ENCODE results near the gene PDE4DIP.
"Not testable (repeated sequence)": the region's sequence is repeated elsewhere in the genome, so short reads cannot be mapped to it uniquely, and the experiment has no call there.

Gene PDE4DIP

DNA sequence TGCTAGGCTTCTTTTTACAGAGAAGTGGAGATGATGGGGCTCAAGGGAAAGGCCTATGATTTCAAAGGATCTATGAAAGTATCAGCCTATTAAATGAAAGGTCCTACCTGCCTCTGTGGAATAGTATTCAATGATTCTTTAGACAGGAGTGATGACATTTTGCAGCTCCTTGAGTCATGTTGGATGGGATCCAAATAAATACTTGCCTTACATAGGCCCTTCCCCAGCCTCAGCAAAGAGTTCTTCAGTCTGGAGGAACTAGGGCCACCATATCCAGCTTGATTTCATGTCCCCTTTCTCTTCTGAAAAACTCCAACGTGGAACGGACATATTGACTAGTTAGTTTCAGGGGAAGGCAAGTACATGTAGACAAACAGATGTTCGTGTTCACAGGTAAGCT lies 171.3 kb downstream of the PDE4DIP start:
- not testable (repeated sequence) for H3K9me3 ChIP-seq (ENCODE audit: control insufficient read depth, low read length); H3K36me3 ChIP-seq (ENCODE audit: control insufficient read depth, insufficient read depth, low read length); H3K4me3 ChIP-seq (ENCODE audit: extremely low read depth, insufficient read depth, low read length, poor library complexity, severe bottlenecking); H3K4me1 ChIP-seq (ENCODE audit: control insufficient read depth, insufficient read depth, low read length, poor library complexity, severe bottlenecking); H3K27ac ChIP-seq (ENCODE audit: low read depth, low read length, severe bottlenecking)
- no CpG with 5 or more reads among the region's 3 CpGs for WGBS, 2 experiments (ENCODE audit: insufficient coverage in 2 of 2)

DNA sequence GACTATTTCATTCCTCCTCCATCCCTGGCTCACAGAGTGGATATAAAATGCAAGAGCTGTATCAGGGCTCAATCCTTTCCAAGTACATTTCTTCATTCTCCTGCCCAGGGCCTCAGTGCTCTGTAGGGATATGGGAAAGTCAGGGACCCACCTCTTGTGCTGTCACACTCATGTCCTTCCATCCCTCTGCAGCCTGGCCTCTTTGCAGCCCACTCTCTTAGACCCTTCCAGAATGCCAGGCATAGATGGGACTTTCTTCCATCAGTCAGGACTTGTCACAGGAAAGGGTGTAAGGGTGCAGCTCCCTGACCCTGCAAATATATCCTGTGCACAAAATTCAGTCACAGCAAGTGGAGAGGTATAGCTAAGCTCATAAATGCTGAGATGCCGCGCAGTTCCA lies 172.4 kb downstream of the PDE4DIP start:
- not testable (repeated sequence) for H3K36me3 ChIP-seq (ENCODE audit: control insufficient read depth, insufficient read depth, low read length); H3K4me1 ChIP-seq (ENCODE audit: control insufficient read depth, insufficient read depth, low read length, poor library complexity, severe bottlenecking); H3K27ac ChIP-seq (ENCODE audit: low read depth, low read length, severe bottlenecking); H3K9me3 ChIP-seq (ENCODE audit: control insufficient read depth, low read length); H3K4me3 ChIP-seq (ENCODE audit: extremely low read depth, insufficient read depth, low read length, poor library complexity, severe bottlenecking)
- WGBS, 2 experiments (ENCODE audit: insufficient coverage in 2 of 2): no CpG with 5 or more reads among the region's 2 CpGs

DNA sequence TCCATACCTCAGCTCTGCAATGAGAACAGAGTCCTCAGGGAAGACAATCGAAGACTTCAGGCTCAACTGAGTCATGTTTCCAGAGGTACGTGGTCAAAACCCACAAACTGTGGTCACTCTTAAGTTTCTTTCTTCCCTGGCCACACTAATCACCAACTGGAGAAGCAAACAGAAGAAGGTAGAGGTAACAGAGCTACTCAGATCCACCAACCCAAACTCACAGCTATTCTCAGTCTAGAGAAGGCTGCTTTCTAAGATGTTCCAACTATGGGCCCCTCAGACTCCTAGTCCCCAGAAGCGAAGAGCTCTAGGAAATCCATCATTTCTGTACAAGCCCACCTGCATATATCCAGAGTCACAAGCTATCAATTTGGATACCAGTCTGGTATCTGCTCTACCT lies 174.3 kb downstream of the PDE4DIP start:
- H3K4me1 ChIP-seq (ENCODE audit: control insufficient read depth, insufficient read depth, low read length, poor library complexity, severe bottlenecking); H3K36me3 ChIP-seq (ENCODE audit: control insufficient read depth, insufficient read depth, low read length); H3K9me3 ChIP-seq (ENCODE audit: control insufficient read depth, low read length); H3K4me3 ChIP-seq (ENCODE audit: extremely low read depth, insufficient read depth, low read length, poor library complexity, severe bottlenecking); H3K27ac ChIP-seq (ENCODE audit: low read depth, low read length, severe bottlenecking): not testable (repeated sequence)
- no CpG with 5 or more reads among the region's 3 CpGs for WGBS, 2 experiments (ENCODE audit: insufficient coverage in 2 of 2)

DNA sequence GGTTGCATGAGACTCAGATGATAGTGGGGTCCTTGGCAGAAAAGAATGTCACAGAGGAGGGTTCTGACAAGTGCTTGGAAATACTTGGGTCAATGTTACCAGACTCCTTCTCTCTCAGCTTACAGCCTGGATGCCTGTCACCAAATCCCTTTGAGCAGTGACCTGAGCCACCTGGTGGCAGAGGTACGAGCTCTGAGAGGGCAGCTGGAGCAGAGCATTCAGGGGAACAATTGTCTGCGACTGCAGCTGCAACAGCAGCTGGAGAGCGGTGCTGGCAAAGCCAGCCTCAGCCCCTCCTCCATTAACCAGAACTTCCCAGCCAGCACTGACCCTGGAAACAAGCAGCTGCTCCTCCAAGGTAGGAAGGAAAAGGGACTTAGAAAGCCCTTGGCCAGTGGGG lies 180.1 kb downstream of the PDE4DIP start:
- H3K9me3 ChIP-seq (ENCODE audit: control insufficient read depth, low read length); H3K4me3 ChIP-seq (ENCODE audit: extremely low read depth, insufficient read depth, low read length, poor library complexity, severe bottlenecking); H3K36me3 ChIP-seq (ENCODE audit: control insufficient read depth, insufficient read depth, low read length); H3K27ac ChIP-seq (ENCODE audit: low read depth, low read length, severe bottlenecking); H3K4me1 ChIP-seq (ENCODE audit: control insufficient read depth, insufficient read depth, low read length, poor library complexity, severe bottlenecking): not testable (repeated sequence)
- no CpG with 5 or more reads among the region's 3 CpGs for WGBS, 2 experiments (ENCODE audit: insufficient coverage in 2 of 2)

DNA sequence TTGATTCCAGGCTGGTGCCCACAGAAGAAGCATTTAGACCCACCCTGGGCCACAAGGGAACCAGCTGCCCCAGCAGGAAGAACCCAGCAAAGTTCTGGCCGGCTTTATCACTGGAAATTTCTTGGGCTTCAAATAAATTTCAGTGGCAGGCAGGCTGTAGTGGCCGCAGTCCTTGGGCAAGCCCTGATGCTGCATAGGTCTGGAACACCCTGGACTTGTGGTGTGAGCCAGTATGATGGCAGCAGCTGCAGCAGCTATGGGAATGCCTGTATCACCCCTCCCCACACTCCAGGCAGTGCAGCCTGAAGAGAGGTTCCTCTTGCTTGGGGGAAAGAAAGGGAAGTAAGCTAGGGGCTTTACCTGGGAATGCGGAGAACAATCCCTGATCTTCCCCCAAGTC lies 189.7 kb downstream of the PDE4DIP start:
- WGBS, 2 experiments (ENCODE audit: insufficient coverage in 2 of 2): no CpG with 5 or more reads among the region's 3 CpGs
- not testable (repeated sequence) for H3K9me3 ChIP-seq (ENCODE audit: control insufficient read depth, low read length); H3K4me3 ChIP-seq (ENCODE audit: extremely low read depth, insufficient read depth, low read length, poor library complexity, severe bottlenecking); H3K4me1 ChIP-seq (ENCODE audit: control insufficient read depth, insufficient read depth, low read length, poor library complexity, severe bottlenecking); H3K27ac ChIP-seq (ENCODE audit: low read depth, low read length, severe bottlenecking); H3K36me3 ChIP-seq (ENCODE audit: control insufficient read depth, insufficient read depth, low read length)

DNA sequence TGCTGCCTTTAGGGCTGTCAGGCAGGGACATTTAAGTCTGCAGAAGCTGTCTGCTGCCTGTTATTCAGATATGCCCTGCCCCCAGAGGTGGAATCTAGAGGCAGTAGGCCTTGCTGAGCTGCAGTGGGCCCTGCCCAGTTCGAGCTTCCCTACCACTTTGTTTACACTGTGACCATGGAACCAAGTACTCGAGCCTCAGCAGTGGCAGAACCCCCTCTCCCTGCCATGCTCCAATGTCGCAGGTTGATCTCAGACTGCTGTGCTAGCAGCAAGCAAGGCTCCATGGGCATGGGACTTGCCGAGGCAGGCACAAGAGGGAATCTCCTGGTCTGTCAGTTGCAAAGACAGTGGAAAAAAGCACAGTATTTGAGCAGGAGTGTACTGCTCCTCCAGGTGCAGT lies 198.8 kb downstream of the PDE4DIP start:
- no CpG with 5 or more reads among the region's 4 CpGs for WGBS, 2 experiments (ENCODE audit: insufficient coverage in 2 of 2)
- not testable (repeated sequence) for H3K4me1 ChIP-seq (ENCODE audit: control insufficient read depth, insufficient read depth, low read length, poor library complexity, severe bottlenecking); H3K9me3 ChIP-seq (ENCODE audit: control insufficient read depth, low read length); H3K4me3 ChIP-seq (ENCODE audit: extremely low read depth, insufficient read depth, low read length, poor library complexity, severe bottlenecking); H3K36me3 ChIP-seq (ENCODE audit: control insufficient read depth, insufficient read depth, low read length); H3K27ac ChIP-seq (ENCODE audit: low read depth, low read length, severe bottlenecking)

DNA sequence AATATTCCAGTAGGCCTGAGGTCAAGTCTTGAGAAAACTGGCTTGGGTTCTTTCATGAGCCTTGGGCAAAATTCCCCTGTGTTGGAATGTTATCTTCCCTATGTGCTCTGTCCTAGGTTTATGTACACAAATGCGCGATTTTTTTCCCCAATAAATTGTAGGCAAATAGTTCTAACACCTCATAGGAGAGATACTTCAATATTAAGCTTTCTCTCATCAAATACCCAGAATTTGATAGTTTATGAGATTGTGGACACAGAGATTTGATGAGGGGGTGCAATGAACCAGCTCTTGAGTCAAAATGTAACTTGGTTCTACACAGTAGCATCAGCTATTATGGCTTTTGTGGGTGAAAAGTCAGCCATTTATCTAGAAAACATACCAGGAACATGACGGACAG lies 220.4 kb downstream of the PDE4DIP start:
- not testable (repeated sequence) for H3K4me1 ChIP-seq (ENCODE audit: control insufficient read depth, insufficient read depth, low read length, poor library complexity, severe bottlenecking); H3K4me3 ChIP-seq (ENCODE audit: extremely low read depth, insufficient read depth, low read length, poor library complexity, severe bottlenecking); H3K9me3 ChIP-seq (ENCODE audit: control insufficient read depth, low read length); H3K36me3 ChIP-seq (ENCODE audit: control insufficient read depth, insufficient read depth, low read length); H3K27ac ChIP-seq (ENCODE audit: low read depth, low read length, severe bottlenecking)
- 90% methylated on average over 2 of the region's 3 CpGs; no CpG with 5 or more reads in 1 of the 2 experiments for WGBS, 2 experiments (ENCODE audit: insufficient coverage in 2 of 2)

DNA sequence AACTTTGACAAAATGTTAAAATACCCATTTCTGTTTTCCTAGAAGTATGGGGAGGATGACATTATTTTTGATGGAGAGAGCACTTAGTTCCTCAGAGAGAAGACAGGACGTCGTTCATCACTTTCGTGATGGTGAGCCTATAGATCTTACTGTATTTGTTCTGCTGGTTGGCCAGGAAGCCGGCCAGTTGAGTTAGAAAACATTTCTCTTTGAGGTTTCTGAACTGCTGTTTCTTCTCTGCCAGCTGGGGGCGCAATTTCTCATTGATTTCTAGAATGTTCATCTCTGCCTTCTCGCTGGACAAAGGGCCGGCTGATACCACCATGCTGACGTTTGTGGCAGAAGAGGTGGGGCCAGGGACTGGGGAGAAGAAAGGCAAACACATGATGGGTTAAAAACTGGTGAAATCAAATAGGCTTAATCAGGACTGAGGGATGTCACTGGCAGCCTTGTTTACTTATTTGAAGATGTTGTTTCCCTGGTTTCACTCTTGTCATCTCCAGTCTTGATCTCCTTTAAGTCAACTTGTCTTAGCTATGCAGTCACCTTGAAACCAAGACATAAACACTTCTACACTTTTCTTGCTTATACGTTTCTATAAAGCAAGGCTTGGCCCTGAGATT lies 231.4 kb downstream of the PDE4DIP start:
- not testable (repeated sequence) for H3K4me3 ChIP-seq (ENCODE audit: extremely low read depth, insufficient read depth, low read length, poor library complexity, severe bottlenecking); H3K27ac ChIP-seq (ENCODE audit: low read depth, low read length, severe bottlenecking); H3K36me3 ChIP-seq (ENCODE audit: control insufficient read depth, insufficient read depth, low read length); H3K4me1 ChIP-seq (ENCODE audit: control insufficient read depth, insufficient read depth, low read length, poor library complexity, severe bottlenecking); H3K9me3 ChIP-seq (ENCODE audit: control insufficient read depth, low read length)
- 88% methylated on average over 3 of the region's 9 CpGs; no CpG with 5 or more reads in 1 of the 2 experiments for WGBS, 2 experiments (ENCODE audit: insufficient coverage in 2 of 2)

Data from mesodermal cell (in vitro differentiated cells).